ENCODE measurements around the gene ECI2. TPM values are rescaled to one million over a fixed set of nuclear protein-coding genes. Genes with fewer than 3 reads are reported as not detected.

Gene ECI2
- total RNA-seq, 2 donors from 2014 or later, result 16.5 to 55.8 TPM

GRCh38 chr6:4162370-4162769, 27.0 kb upstream of the ECI2 start:
- Histone ChIP-seq H3K9me3 (no peaks in the 10 kb centered on the region), H3K4me3 (no peak overlapping the region), H3K36me3 (replicated peaks in 1 of 2; ENCODE audit: insufficient read depth in 1 of 2, low read depth in 2 of 2) (no peaks in the 10 kb centered on the region), H3K27ac (no peak overlapping the region), H3K27me3 (no peaks in the 10 kb centered on the region), H3K4me1 (no peaks in the 10 kb centered on the region)
- no peak for DNase-seq
- TF ChIP-seq, protein P1, sequence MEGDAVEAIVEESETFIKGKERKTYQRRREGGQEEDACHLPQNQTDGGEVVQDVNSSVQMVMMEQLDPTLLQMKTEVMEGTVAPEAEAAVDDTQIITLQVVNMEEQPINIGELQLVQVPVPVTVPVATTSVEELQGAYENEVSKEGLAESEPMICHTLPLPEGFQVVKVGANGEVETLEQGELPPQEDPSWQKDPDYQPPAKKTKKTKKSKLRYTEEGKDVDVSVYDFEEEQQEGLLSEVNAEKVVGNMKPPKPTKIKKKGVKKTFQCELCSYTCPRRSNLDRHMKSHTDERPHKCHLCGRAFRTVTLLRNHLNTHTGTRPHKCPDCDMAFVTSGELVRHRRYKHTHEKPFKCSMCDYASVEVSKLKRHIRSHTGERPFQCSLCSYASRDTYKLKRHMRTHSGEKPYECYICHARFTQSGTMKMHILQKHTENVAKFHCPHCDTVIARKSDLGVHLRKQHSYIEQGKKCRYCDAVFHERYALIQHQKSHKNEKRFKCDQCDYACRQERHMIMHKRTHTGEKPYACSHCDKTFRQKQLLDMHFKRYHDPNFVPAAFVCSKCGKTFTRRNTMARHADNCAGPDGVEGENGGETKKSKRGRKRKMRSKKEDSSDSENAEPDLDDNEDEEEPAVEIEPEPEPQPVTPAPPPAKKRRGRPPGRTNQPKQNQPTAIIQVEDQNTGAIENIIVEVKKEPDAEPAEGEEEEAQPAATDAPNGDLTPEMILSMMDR (IDR thresholded peaks at IDR 0.05), result no peak
- no peak for TF ChIP-seq POLR2A (IDR thresholded peaks at IDR 0.05)
- intact Hi-C loops (cut with DNase I), result no loop called here
- WGBS, 2 donors, result 95 to 100% methylated on average over 1 of the region's 1 CpG
- ATAC-seq, result no peak

GRCh38 chr6:4159491-4159890, 24.1 kb upstream of the ECI2 start:
- ATAC-seq (no peak), DNase-seq (no peak)
- Histone ChIP-seq H3K27ac (no peak overlapping the region), H3K4me3 (no peak overlapping the region), H3K9me3 (no peaks in the 10 kb centered on the region), H3K4me1 (peaks cover 5% of the 10 kb centered on the region), H3K36me3 (replicated peaks in 1 of 2; ENCODE audit: insufficient read depth in 1 of 2, low read depth in 2 of 2) (no peaks in the 10 kb centered on the region), H3K27me3 (no peaks in the 10 kb centered on the region)
- TF ChIP-seq, protein P1 (IDR thresholded peaks at IDR 0.05), result no peak
- no peak for TF ChIP-seq POLR2A (IDR thresholded peaks at IDR 0.05)
- 79 to 81% methylated on average over 7 of the region's 7 CpGs for WGBS, 2 donors
- intact Hi-C loops (cut with DNase I), result no loop called here

DNA sequence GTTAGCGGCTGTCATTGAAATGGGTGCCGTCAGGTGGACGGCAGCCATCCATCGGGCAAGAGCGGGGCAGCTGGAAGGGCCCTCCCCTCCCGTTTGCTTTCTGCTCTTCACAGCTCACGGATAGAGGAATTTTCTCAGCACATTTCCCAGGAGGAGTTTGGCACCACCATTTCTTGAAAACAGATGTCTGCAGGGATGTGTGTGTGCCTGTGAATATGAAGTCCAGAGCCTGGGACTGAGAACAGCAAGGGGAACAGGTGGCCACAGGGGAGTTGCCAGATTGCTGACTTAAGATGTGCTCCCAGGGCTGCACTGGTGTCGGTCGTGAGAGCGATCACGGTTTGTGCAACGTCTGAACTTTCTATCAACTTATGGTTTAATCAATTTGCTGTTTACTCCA, 22.1 kb upstream of the ECI2 start:
- H3K36me3 ChIP-seq (replicated peaks in 1 of 2; ENCODE audit: insufficient read depth in 1 of 2, low read depth in 2 of 2), result no peaks in the 10 kb centered on the region
- no peak overlapping the region for H3K4me3 ChIP-seq
- intact Hi-C loops (cut with DNase I), result loop anchor here (2.0 kb wide), 1 partner anchor 101 kb away; no protein-coding TSS in a partner anchor
- no peaks in the 10 kb centered on the region for H3K9me3 ChIP-seq
- H3K27me3 ChIP-seq, result no peaks in the 10 kb centered on the region
- H3K4me1 ChIP-seq, result peaks cover 5% of the 10 kb centered on the region
- DNase-seq (no peak), ATAC-seq (no peak)
- no peak for TF ChIP-seq POLR2A (IDR thresholded peaks at IDR 0.05)
- TF ChIP-seq, protein P1 (IDR thresholded peaks at IDR 0.05), result no peak
- H3K27ac ChIP-seq, result no peak overlapping the region
- WGBS, 2 donors, result 77 to 85% methylated on average over 10 to 12 of the region's 12 CpGs

GRCh38 chr6:4155848-4156466, 20.6 kb upstream of the ECI2 start:
- WGBS, 2 donors, result 0 to 3% methylated on average over 6 of the region's 6 CpGs
- intact Hi-C loops (cut with DNase I), result loop anchor here (2.0 kb wide), 1 partner anchor 99 kb away; no protein-coding TSS in a partner anchor
- peak; percentile 84 to 89 (median 86) for DNase-seq
- Histone ChIP-seq H3K36me3 (replicated peaks in 1 of 2; ENCODE audit: insufficient read depth in 1 of 2, low read depth in 2 of 2) (no peaks in the 10 kb centered on the region), H3K27ac (no peak overlapping the region), H3K9me3 (no peaks in the 10 kb centered on the region), H3K4me3 (no peak overlapping the region), H3K4me1 (peaks cover 5% of the 10 kb centered on the region), H3K27me3 (no peaks in the 10 kb centered on the region)
- TF ChIP-seq, protein P1 (IDR thresholded peaks at IDR 0.05), result peak; percentile 73 to 91 (median 85)
- TF ChIP-seq POLR2A (IDR thresholded peaks at IDR 0.05), result no peak
- peak; percentile 89 for ATAC-seq

- TF ChIP-seq, protein P1 (IDR thresholded peaks at IDR 0.05), result no peak
- TF ChIP-seq POLR2A (IDR thresholded peaks at IDR 0.05), result no peak
- ATAC-seq, result no peak
- no peak for DNase-seq
- no peaks in the 10 kb centered on the region for H3K9me3 ChIP-seq
- H3K27ac ChIP-seq, result no peak overlapping the region
- H3K27me3 ChIP-seq, result no peaks in the 10 kb centered on the region
- intact Hi-C loops (cut with DNase I), result no loop called here
- no peak overlapping the region for H3K4me3 ChIP-seq
- H3K4me1 ChIP-seq, result peaks cover 5% of the 10 kb centered on the region
- 82 to 95% methylated on average over 6 of the region's 6 CpGs for WGBS, 2 donors
- H3K36me3 ChIP-seq (replicated peaks in 1 of 2; ENCODE audit: insufficient read depth in 1 of 2, low read depth in 2 of 2), result no peaks in the 10 kb centered on the region
Observed at GRCh38 chr6:4153514-4153985, 18.2 kb upstream of the ECI2 start.
